GM19397 (cell line): Measurements from ENCODE around the gene PFKFB3.
"Not testable (repeated sequence)": the region's sequence is repeated elsewhere in the genome, so short reads cannot be mapped to it uniquely, and the experiment has no call there.

Source experiments
- ATAC-seq: cut with Tn5 transposase; IDR thresholded peaks from one replicate; pipeline ENCODE4 v1.9.1; 2021; ENCODE audit warnings: mild to moderate bottlenecking, moderate library complexity; ENCODE audit not compliant: unreplicated experiment

Gene PFKFB3

DNA sequence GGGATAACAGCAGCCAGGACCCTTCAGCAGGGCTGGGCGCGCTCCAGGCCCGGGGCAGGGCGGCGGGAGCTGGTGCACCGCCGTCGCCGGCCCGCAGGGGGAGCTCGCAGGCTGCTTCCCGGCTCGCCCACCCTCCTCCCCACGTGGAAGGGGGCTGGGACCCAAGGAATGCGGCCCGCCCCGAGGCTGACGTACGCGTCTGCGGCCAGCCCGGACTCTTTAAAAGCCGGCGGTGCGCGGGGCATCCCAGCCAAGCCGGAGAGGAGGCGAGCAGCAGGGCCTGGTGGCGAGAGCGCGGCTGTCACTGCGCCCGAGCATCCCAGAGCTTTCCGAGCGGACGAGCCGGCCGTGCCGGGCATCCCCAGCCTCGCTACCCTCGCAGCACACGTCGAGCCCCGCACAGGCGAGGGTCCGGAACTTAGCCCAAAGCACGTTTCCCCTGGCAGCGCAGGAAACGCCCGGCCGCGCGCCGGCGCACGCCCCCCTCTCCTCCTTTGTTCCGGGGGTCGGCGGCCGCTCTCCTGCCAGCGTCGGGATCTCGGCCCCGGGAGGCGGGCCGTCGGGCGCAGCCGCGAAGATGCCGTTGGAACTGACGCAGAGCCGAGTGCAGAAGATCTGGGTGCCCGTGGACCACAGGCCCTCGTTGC is at the start of gene PFKFB3:
TSS of gene PFKFB3 (plus strand) at position 249 of the 647 bp plus-strand sequence. CDS start at position 578, 329 bp downstream.
- peak; percentile 65 for ATAC-seq

DNA sequence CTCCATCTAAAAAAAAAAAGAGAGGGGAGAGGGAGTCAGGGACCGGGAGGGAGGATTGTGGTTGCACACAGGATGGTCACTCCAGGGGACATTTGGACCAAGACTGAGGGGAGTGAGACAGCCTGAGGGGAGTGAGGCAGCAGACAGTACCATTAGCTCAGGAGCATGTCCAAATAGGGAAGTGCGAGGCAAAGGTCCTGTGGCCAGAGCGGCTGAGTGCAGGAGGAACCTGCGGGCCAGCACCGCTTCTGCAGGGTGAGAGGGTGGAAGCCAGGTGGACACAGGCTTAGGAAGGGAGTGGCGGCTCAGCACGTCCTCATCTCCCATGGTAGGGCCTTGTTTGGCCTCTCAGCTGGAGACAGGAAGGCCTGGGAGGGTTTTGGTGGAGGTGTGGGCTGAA is 48.9 kb upstream of the PFKFB3 start:
- ATAC-seq: no peak

GRCh38 chr10:6154566-6154965 is 48.2 kb upstream of the PFKFB3 start:
- no peak for ATAC-seq

DNA sequence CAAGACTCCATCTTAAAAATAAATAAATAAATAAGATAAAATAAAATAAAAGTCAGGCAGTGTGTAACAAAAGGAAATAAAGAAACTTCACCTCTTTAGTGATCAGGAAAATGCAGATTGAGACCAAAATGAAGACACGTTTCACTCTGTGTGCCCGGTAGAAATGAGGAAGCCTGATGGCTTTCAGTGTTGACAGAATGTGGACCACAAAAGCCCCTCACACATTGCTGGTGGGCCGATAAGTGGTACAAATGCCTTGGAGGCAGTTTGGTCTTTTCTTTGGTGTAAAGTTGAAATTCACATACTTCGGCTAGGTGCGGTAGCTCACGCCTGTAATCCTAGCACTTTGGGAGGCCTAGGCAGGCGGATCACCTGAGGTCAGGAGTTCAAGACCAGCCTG is 44.5 kb upstream of the PFKFB3 start:
- ATAC-seq: no peak

DNA sequence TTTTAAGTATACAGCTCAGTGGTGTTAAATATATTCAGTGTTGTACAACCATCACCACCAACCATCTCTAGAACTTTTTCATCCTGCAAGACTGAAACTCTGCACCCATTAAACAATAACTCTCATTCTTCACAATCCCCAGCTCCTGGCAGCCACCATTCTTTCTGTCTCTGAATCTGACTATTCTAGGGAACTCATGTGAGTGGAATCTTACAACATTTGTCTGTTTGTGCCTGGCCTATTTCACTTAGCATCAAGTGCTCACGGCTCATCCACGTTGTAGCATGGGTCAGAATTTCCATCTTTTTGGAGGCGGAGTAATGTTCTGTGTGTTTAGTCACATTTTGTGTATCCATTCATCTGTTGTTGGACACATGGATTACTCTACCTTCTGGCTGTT is 40.8 kb upstream of the PFKFB3 start:
- no peak for ATAC-seq

DNA sequence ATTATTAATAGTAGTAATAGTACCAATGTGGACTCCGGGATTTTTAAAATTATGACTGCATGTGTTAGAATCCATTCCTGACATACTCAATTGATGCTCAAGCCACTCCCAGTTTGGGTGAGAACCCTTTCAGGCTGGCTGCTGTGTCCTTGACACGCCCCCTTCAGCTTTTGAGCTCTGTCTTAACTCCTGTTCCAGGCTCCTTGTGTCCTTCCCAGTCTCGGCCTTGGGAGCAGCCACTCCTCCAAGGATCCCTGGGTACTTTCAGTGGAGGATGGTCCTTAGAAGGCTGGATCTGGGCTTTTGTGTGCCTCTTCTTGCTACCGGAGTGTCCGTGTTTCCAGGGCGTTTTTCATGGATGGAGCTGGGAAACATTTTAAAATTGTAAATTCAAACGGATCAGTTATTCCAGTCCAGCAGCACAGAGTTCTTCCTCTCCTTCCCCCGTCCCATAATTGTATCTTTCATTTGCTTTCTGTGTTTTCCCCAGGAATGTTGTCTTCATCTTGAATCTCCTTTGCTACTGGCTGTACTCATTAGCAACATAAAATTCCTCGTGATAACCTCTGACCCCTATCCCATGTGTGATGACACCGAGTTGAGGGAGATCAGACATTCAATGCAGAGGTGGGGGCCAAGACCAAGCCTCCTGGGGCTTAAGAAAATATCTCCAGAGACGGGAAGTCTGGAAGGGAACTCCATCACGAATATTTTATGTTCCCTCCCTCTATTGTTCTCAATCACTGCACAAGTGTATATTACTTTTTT is 40.0 kb upstream of the PFKFB3 start:
- no peak for ATAC-seq

GRCh38 chr10:6163364-6164270 is 39.1 kb upstream of the PFKFB3 start:
- ATAC-seq: peak; percentile 97

GRCh38 chr10:6164271-6165095 is 38.2 kb upstream of the PFKFB3 start:
- ATAC-seq: no peak

DNA sequence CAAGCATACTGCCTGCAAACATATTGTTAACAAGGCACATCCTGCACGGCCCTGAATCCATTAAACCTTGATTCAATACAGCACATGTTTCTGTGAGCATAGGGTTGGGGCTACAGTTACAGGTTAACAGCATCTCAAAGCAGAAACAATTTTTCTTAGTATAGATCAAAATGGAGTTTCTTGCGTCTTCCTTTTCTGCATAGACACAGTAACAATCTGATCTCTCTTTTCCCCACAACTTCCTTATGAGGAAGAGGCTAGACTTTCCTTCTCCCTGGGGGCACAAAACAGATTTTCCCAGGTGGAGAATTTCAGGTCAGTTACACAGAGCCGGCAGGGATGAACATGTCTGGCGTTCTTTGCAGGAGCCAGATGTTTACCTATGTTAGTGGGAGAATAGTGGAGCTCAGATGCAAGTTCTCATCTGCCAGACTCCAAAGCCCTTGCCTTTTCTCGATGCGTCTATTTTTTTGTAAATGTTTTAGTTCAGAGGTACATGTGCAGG is 37.5 kb upstream of the PFKFB3 start:
- no peak for ATAC-seq

GRCh38 chr10:6165933-6166332 is 36.8 kb upstream of the PFKFB3 start:
- not testable (repeated sequence) for ATAC-seq

DNA sequence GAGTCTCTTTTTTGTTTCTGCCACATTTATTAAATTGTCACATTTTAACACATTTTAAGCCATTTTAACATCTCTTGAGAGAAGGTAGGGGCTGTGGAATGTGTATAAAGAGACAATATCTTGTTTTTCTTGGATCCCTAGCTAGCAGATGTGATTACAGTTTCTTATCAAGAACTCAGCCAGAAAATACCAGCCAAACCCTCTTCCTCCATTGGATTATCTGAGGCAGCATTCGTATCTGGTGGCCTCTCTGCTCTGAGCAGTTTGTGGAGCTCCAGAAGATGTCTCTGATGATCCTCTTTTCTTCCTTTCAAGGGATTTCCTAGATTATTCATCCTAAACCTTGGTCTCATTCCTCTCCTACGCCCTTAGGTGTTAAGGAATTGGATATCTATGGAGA is 35.3 kb upstream of the PFKFB3 start:
- no peak for ATAC-seq

- ATAC-seq: no peak
These were observed 34.6 kb upstream of the PFKFB3 start for GRCh38 chr10:6168084-6168483.

GRCh38 chr10:6170638-6171037 is 32.1 kb upstream of the PFKFB3 start:
- ATAC-seq: no peak

DNA sequence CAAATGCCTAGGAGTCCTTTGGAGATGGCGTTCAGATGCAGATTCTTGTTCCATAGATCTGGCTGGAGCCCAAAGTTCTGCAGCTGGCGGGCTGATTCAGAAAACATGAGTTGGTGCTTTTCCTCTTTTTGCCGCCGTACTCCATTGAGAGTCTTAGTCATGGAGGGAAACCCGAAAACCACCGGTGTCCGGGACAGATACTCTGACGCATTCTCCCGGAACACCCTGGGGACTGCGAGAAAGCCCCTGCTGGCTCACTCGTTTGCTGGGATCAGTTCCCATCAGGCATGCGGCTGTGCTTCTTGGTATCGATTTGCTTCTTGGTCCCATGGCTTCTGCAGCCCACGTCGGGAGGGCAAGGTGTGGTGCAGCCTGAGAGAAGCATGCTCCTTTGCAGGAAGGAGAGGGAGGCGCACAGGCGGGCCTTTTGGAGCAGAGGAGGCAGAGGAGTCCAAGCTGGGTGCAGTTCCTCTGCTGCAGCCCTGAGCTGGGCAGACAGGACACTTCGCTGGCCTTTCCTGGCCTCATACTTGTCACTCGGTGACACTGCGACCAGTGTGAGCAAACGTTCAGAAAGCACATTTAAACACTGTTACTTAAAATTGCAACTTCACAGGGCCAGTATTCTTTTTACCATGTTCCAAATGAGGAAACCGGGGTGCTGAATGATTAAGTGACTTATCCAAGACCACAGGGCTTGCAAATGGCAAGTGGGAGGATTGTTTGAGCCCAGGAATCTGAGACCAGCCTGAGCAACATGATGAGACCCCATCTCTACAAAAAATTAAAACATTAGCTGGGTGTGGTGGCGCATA is 30.6 kb upstream of the PFKFB3 start:
- no peak for ATAC-seq

DNA sequence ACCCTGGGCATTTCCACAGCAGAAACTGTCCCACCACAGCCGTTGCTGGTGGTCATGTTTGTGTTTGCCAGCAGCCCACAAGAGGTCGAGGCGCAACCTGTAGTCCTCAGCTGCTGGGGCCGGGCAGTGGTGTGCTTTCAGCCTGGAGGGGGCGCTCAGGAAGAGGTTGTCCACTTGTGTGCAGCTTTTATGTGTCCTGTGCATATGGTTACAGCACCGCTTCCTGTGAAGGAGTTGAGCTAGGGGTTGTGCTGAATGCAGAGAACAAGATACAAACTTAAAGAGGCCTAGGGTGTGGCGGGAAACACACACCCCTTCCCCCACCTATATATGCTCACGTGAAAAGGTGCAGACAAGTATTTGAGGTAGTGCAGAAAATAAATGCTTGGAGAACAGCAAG is 29.5 kb upstream of the PFKFB3 start:
- no peak for ATAC-seq

- ATAC-seq: no peak
These were observed 28.4 kb upstream of the PFKFB3 start for GRCh38 chr10:6174201-6174874.

GRCh38 chr10:6175329-6176055 is 27.2 kb upstream of the PFKFB3 start:
- no peak for ATAC-seq

DNA sequence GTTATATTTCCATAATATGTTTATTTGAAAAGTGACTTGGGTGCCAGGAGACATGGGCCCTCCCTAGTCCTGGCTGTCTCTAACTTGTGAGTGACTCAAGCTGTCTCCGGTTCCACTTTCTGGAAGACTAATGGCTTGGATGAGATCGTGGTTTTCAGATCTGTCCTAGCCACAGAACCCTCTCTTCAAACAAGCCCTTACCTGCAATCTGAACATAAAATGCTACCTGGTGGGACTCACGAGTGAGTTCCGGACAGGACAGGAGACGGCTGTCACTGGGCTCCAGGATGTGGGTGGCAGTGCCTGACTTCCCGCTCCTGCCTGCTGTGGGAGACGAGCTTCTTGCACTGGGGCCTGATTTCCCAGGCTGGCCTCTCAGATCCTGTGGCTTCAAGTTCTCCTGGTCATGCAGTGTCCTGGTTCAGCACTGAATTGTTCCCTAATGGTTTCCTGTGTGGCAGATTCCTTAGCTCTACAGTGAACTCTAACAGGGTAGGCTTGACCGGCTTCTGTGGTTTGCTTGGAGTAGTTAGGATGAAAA is 26.0 kb upstream of the PFKFB3 start:
- ATAC-seq: no peak
